Esophagus squamous epithelium (tissue), 4 donors: ENCODE data around the gene CST9.

Experiments used
- POLR2A ChIP-seq, 4 donors: fragments of 450-650 bp; IDR thresholded peaks; one replicate each; pipeline ENCODE4 v1.6.1; 2017; ENCODE audit warnings: antibody characterized with exemption in 4 of 4, mild to moderate bottlenecking in 4 of 4, moderate library complexity in 3 of 4
- TF ChIP-seq, protein P1 (sequence below), 6 experiments: fragments of 450-650 bp in 4 of 6; fragments of 200-600 bp in 2 of 6; sonication (generic) in 2 of 6; IDR thresholded peaks; one replicate each; pipeline ENCODE4 v1.5.1; 2016 to 2019; ENCODE audit warnings: antibody characterized with exemption in 6 of 6, mild to moderate bottlenecking in 4 of 6, moderate library complexity in 4 of 6

DNA sequence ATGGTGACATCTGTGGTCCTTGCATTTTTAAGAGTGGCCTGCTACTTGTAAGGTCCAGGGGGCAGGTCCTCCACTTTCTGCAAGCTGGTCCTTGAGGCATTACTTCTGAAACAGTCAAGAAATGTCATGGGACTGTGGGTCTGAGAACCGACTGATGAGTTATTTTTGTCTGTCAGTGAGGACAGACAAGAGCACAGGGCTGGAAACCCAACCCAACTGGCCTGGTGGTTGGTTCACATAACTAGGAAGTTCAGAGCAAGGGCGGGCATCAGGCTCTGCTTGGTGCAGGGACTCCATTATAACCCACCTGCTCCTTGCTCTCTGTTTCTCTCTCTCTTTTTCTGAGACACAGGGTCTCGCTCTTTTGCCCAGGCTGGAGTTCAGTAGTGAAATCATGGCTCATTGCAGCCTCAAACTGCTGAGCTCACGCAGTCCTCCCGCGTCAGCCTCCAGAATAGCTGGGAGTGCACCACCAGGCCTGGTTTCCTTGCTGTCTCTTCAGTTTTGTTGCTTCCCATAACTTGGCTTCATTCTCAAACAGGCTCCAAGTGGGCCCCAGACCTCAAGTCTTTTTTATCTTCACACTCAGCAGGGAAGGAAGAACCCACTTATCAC is 22.8 kb upstream of the CST9 start:
- TF ChIP-seq, protein P1, sequence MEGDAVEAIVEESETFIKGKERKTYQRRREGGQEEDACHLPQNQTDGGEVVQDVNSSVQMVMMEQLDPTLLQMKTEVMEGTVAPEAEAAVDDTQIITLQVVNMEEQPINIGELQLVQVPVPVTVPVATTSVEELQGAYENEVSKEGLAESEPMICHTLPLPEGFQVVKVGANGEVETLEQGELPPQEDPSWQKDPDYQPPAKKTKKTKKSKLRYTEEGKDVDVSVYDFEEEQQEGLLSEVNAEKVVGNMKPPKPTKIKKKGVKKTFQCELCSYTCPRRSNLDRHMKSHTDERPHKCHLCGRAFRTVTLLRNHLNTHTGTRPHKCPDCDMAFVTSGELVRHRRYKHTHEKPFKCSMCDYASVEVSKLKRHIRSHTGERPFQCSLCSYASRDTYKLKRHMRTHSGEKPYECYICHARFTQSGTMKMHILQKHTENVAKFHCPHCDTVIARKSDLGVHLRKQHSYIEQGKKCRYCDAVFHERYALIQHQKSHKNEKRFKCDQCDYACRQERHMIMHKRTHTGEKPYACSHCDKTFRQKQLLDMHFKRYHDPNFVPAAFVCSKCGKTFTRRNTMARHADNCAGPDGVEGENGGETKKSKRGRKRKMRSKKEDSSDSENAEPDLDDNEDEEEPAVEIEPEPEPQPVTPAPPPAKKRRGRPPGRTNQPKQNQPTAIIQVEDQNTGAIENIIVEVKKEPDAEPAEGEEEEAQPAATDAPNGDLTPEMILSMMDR (IDR thresholded peaks at IDR 0.05) = no peak
- no peak for TF ChIP-seq POLR2A (IDR thresholded peaks at IDR 0.05)
